Kidney epithelial cell (primary cell): ENCODE measurements around the gene MTR. TPM values are rescaled to one million over a fixed set of nuclear protein-coding genes. Genes with fewer than 3 reads are reported as not detected.

Source experiments
- DNase-seq: peaks from one replicate; pipeline ENCODE4 v3.0.0-alpha.2; 2010; ENCODE audit warnings: low read depth
- H3K27me3 ChIP-seq: 2 replicates; pipeline ENCODE4 v1.6.0; 2011; ENCODE audit warnings: low read length; ENCODE audit not compliant: control insufficient read depth, insufficient read depth
- H3K36me3 ChIP-seq: 2 replicates; pipeline ENCODE4 v1.5.1; 2011; ENCODE audit warnings: low read length; ENCODE audit not compliant: control insufficient read depth, insufficient read depth
- H3K4me3 ChIP-seq: 2 replicates; pipeline ENCODE4 v1.5.1; 2011; ENCODE audit warnings: low read depth, mild to moderate bottlenecking, control low read depth, low read length
- total RNA-seq: library from RNA; depleted of rRNA; stranded (reverse); fragments of >200 nt; gene quantifications from 2 replicates; pipeline ENCODE4 v1.2.3, GENCODE V29; 2015
- TF ChIP-seq, protein P1 (sequence below): IDR thresholded peaks from 2 replicates; pipeline ENCODE4 v1.5.1; 2011; ENCODE audit warnings: mild to moderate bottlenecking, moderate library complexity, low read length, control low read depth, inconsistent platforms; ENCODE audit not compliant: insufficient read depth, poor library complexity, severe bottlenecking

Gene MTR
- total RNA-seq, 1 donor from 2014 or later, result 23.3 TPM

DNA sequence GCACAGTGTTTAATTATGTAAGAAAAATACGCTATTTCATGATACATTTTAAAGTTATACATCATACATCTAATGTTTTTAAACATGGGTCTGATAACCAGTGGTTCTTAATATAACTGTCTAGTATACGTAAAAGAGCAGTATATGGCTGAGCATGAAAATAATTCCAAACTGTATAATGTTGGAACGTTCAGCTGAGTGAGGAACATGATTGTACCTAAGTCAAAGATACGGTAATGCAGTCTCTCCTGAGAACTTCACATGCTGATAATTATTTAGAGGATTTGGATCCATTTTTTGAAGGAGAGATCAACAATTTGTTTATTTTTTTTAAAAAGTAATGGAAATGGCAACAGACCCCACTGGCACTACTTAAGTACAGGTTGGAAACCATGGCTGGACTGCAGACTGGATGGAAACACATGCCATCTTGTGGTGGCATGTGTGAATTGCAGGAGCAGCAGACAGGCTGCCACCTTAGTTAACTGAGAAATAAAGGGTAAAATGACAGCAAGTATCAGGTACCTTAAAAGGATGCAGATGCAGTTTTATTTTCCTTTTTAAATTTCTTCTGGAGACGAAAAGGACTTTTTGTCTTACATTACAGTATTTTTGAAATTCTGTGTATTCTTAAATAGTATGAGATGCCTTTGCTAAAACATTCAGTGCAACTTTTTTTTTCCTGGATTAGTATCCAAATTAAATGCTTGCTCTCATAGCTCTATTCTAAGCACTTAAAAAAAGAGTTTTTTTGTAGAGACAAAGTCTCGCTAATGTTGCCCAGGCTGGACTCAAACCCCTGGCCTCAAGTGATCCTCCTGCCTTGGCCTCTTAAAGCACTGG, 73.8 kb downstream of the MTR start:
- H3K27me3 ChIP-seq, result no peaks in the 10 kb centered on the region
- peaks cover 1% of the 10 kb centered on the region for H3K36me3 ChIP-seq
- TF ChIP-seq, protein P1, sequence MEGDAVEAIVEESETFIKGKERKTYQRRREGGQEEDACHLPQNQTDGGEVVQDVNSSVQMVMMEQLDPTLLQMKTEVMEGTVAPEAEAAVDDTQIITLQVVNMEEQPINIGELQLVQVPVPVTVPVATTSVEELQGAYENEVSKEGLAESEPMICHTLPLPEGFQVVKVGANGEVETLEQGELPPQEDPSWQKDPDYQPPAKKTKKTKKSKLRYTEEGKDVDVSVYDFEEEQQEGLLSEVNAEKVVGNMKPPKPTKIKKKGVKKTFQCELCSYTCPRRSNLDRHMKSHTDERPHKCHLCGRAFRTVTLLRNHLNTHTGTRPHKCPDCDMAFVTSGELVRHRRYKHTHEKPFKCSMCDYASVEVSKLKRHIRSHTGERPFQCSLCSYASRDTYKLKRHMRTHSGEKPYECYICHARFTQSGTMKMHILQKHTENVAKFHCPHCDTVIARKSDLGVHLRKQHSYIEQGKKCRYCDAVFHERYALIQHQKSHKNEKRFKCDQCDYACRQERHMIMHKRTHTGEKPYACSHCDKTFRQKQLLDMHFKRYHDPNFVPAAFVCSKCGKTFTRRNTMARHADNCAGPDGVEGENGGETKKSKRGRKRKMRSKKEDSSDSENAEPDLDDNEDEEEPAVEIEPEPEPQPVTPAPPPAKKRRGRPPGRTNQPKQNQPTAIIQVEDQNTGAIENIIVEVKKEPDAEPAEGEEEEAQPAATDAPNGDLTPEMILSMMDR, result peak; percentile 89
- DNase-seq, result peak; percentile 23
- H3K4me3 ChIP-seq, result no peak overlapping the region

DNA sequence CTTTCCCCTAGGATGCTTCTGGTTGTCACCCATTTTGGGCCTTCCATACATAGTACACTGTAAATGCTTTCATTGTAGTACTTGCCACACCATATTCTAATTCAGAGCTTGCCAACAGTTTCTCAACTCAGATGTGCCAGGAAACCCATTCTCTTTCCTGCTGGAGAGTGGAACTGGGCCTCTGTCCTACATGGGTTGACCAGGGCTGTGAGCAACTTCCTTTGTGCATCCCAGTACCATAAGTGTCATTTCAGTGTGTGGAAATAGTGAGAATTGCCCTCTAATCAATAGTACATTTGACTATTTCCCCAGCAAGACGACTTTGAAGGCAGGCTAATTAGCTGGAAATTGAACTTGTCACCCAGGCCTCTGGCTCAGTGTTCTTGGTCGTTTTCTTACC, 74.8 kb downstream of the MTR start:
- TF ChIP-seq, protein P1, result no peak
- no peak overlapping the region for H3K4me3 ChIP-seq
- H3K27me3 ChIP-seq, result no peaks in the 10 kb centered on the region
- H3K36me3 ChIP-seq, result peaks cover 1% of the 10 kb centered on the region
- no peak for DNase-seq

DNA sequence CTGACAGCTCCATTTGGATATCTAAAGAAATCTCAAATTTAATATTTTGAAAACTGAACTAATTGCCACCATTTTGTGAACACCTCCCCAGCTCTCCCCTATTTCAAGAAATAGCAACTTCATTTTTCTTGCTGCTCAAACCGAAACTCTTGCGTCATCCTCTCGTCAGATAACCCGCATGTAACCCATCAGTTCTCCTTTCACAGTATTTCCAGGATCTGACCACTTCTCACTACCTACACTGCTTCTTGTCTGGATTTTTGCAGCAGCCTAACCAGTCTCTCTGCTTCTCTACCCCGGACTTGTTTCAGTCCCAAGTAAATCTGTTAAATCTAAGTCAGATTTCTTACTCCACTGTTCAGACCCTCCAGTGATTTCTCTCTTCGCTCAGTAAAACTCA, 75.6 kb downstream of the MTR start:
- Histone ChIP-seq H3K36me3 (peaks cover 1% of the 10 kb centered on the region), H3K27me3 (no peaks in the 10 kb centered on the region), H3K4me3 (no peak overlapping the region)
- no peak for DNase-seq
- TF ChIP-seq, protein P1, result no peak

DNA sequence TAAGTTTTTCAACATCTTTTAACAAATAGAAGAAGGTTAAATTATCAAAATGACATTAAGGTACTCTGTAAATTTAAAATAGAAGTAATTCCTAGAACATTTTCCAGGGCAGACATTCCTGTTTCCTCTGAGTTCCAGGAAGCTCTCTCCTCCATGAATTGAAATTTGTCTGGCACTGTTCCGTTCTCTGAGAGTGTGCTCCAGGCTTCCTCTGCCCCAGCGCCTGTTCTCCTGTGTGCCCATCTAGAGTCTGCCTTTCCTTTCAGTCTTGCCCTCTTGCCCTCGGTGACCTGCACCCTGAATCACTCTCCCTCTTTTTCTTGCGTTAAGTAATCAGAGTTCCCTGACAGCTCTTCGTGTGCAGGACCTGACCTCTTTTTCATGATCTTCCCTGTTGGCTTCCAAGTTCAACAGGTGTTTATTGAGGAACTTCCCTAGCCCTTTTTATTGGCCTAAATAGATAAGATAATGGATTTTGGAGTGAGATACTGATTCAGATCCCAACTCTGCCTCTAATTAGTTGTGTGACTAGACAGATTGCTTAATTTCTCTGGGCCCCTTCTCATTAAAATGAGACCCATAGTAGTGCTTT, 77.1 kb downstream of the MTR start:
- H3K36me3 ChIP-seq, result peaks cover 1% of the 10 kb centered on the region
- TF ChIP-seq, protein P1, result no peak
- no peaks in the 10 kb centered on the region for H3K27me3 ChIP-seq
- H3K4me3 ChIP-seq, result no peak overlapping the region
- DNase-seq, result no peak

DNA sequence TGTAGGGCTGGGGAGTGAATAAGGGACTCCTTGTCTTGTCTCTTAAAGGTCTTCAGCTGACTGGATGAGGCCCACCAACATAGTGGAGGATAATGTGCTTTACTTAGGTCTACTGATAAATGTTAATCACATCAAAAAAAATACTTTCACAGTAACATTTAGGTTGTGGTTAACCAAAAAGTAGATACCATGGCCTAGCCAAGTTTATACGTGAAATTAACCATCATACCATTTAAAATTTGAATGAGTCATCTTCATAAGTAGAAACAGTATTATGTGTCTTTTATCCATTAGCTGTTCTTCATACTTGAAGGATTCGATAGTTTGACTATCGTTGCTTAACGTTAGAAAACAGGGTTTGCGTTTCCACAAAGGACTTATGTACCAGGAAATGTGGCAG, 80.9 kb downstream of the MTR start:
- Histone ChIP-seq H3K36me3 (no peaks in the 10 kb centered on the region), H3K27me3 (no peaks in the 10 kb centered on the region), H3K4me3 (no peak overlapping the region)
- TF ChIP-seq, protein P1, result no peak
- DNase-seq, result no peak

DNA sequence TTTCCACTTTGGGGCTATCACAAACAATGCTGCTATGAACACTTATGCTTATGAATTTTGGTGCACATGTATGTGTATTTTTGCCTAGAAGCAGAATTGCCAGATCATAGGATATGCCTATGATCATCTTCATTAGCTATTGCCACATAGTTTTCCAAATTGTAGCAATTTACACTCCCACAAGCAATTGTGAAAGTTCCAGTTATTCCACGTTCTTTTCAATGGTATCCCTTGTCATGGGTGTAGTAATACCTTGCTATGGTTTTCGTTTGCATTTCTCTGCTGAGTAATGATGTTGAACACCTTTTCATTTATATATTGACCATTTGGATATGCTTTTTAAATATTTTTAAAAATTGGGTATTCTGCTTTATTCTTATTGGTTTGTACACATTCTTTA, 82.6 kb downstream of the MTR start:
- Histone ChIP-seq H3K4me3 (no peak overlapping the region), H3K36me3 (no peaks in the 10 kb centered on the region)
- TF ChIP-seq, protein P1, result no peak

More for the DNA sequence above, 82.6 kb downstream of the MTR start:
- no peak for DNase-seq
- H3K27me3 ChIP-seq, result no peaks in the 10 kb centered on the region
